Lower leg skin (tissue), 3 donors: ENCODE results near the gene CCDC33.

Experiments used
- CTCF ChIP-seq, 3 donors: fragments of 450-650 bp; IDR thresholded peaks; one replicate each; pipeline ENCODE4 v1.5.1; 2016; ENCODE audit warnings: antibody characterized with exemption in 3 of 3, mild to moderate bottlenecking in 3 of 3, moderate library complexity in 2 of 3
- POLR2A ChIP-seq, 2 donors: fragments of 450-650 bp; IDR thresholded peaks; one replicate each; pipeline ENCODE4 v1.6.1; 2016 to 2017; ENCODE audit warnings: antibody characterized with exemption in 2 of 2, mild to moderate bottlenecking in 1 of 2, moderate library complexity in 1 of 2

- TF ChIP-seq CTCF (IDR thresholded peaks at IDR 0.05) = no peak
- no peak for TF ChIP-seq POLR2A (IDR thresholded peaks at IDR 0.05)
Measured at GRCh38 chr15:74293021-74293810, 57.1 kb downstream of the CCDC33 start.
